GM23338 (cell line): ENCODE data around the gene FAM13A. TPM values are rescaled to one million over a fixed set of nuclear protein-coding genes. Genes with fewer than 3 reads are reported as not detected.

Experiments
- ATAC-seq: fragments of 200-7000 bp; cut with Tn5 transposase; 3 replicates; pipeline ENCODE4 v1.9.1; 2020
- DNase-seq: peaks from one replicate; pipeline ENCODE4 v3.0.0-alpha.2; 2015; ENCODE audit warnings: low spot score
- H2AFZ ChIP-seq: fragments of 200-600 bp; sonication (generic); 2 replicates; pipeline ENCODE4 v1.8.0; 2016; ENCODE audit warnings: antibody characterized with exemption, mild to moderate bottlenecking, moderate library complexity
- H3F3A ChIP-seq: fragments of 200-600 bp; sonication (generic); replicated peaks from 2 replicates; pipeline ENCODE4 v1.8.0; 2017; ENCODE audit warnings: antibody characterized with exemption, mixed run types, low read depth
- H3K27ac ChIP-seq: fragments of 200-600 bp; sonication (generic); 2 replicates; pipeline ENCODE4 v1.6.1; 2016; ENCODE audit warnings: low read depth
- H3K27me3 ChIP-seq: fragments of 200-600 bp; sonication (generic); 2 replicates; pipeline ENCODE4 v1.8.0; 2016; ENCODE audit warnings: mild to moderate bottlenecking, mixed run types, moderate library complexity; ENCODE audit not compliant: insufficient read depth
- H3K36me3 ChIP-seq: fragments of 200-600 bp; sonication (generic); 2 replicates; pipeline ENCODE4 v1.8.0; 2016; ENCODE audit warnings: mild to moderate bottlenecking; ENCODE audit not compliant: insufficient read depth
- H3K4me1 ChIP-seq: fragments of 200-600 bp; sonication (generic); 2 replicates; pipeline ENCODE4 v1.8.0; 2016; ENCODE audit warnings: mild to moderate bottlenecking, moderate library complexity; ENCODE audit not compliant: insufficient read depth
- H3K4me2 ChIP-seq: fragments of 200-600 bp; sonication (generic); 2 replicates; pipeline ENCODE4 v1.7.1; 2017; ENCODE audit warnings: mixed run types
- H3K4me3 ChIP-seq: fragments of 200-600 bp; sonication (generic); 2 replicates; pipeline ENCODE4 v1.6.1; 2016; ENCODE audit warnings: mixed run types
- H3K79me2 ChIP-seq: fragments of 200-600 bp; sonication (generic); replicated peaks from 2 replicates; pipeline ENCODE4 v1.8.0; 2017; ENCODE audit warnings: mild to moderate bottlenecking; ENCODE audit not compliant: insufficient read depth
- H3K9me2 ChIP-seq: fragments of 200-600 bp; sonication (generic); 2 replicates; pipeline ENCODE4 v1.8.0; 2017; ENCODE audit not compliant: insufficient read depth
- H4K20me1 ChIP-seq: fragments of 200-600 bp; sonication (generic); replicated peaks from 2 replicates; pipeline ENCODE4 v1.8.0; 2017; ENCODE audit warnings: mild to moderate bottlenecking; ENCODE audit not compliant: insufficient read depth
- H3K27ac Mint-ChIP-seq: 2 replicates; pipeline ENCODE4 v1.8.0; 2020; ENCODE audit warnings: inconsistent platforms, mild to moderate bottlenecking, moderate library complexity, mixed read lengths
- H3K27me3 Mint-ChIP-seq: 3 replicates; pipeline ENCODE4 v1.8.0; 2022; ENCODE audit warnings: low read depth, mild to moderate bottlenecking, moderate library complexity, mixed read lengths, inconsistent platforms; ENCODE audit not compliant: insufficient read depth, poor library complexity
- H3K36me3 Mint-ChIP-seq: 3 replicates; pipeline ENCODE4 v1.8.0; 2021; ENCODE audit warnings: low read depth, mild to moderate bottlenecking, inconsistent platforms, moderate library complexity, mixed read lengths
- H3K4me1 Mint-ChIP-seq: 3 replicates; pipeline ENCODE4 v1.8.0; 2020; ENCODE audit warnings: mild to moderate bottlenecking, inconsistent platforms, mixed read lengths
- H3K4me3 Mint-ChIP-seq: 3 replicates; pipeline ENCODE4 v1.8.0; 2021; ENCODE audit warnings: moderate library complexity, mild to moderate bottlenecking, inconsistent platforms, mixed read lengths
- H3K9me3 Mint-ChIP-seq: 3 replicates; pipeline ENCODE4 v1.8.0; 2020; ENCODE audit warnings: moderate library complexity, mild to moderate bottlenecking, inconsistent platforms, mixed read lengths
- EZH2 ChIP-seq: fragments of 200-600 bp; sonication (generic); IDR thresholded peaks from one replicate; pipeline ENCODE4 v1.8.0; 2017; ENCODE audit warnings: antibody characterized with exemption, mild to moderate bottlenecking, low read depth; ENCODE audit not compliant: unreplicated experiment
- JUNB ChIP-seq: IDR thresholded peaks from one replicate; pipeline ENCODE4 v1.6.1; 2016; ENCODE audit warnings: antibody characterized with exemption; ENCODE audit not compliant: unreplicated experiment
- POLR2AphosphoS5 ChIP-seq: IDR thresholded peaks from 2 replicates; pipeline ENCODE4 v1.6.1; 2016; ENCODE audit warnings: antibody characterized with exemption, low read depth
- STAT1 ChIP-seq: IDR thresholded peaks from one replicate; pipeline ENCODE4 v1.6.1; 2016; ENCODE audit warnings: antibody characterized with exemption; ENCODE audit not compliant: unreplicated experiment
- ZNF331 ChIP-seq: fragments of 250-450 bp; sonication (Bioruptor Pico); IDR thresholded peaks from 2 replicates; pipeline ENCODE4 v1.5.0; 2020; ENCODE audit warnings: low read depth, mild to moderate bottlenecking, moderate library complexity
- ZNF462 ChIP-seq: fragments of 250-450 bp; sonication (Bioruptor Pico); IDR thresholded peaks from 2 replicates; pipeline ENCODE4 v1.5.0; 2020; ENCODE audit warnings: mild to moderate bottlenecking, moderate library complexity
- polyA plus RNA-seq: library from polyadenylated mRNA; unstranded; fragments of >200 nt; fragmentation: Nextera tagmentation; extraction: Ambion mirVana; gene quantifications from 2 replicates; pipeline ENCODE4 v1.2.1, GENCODE V29; 2016
- total RNA-seq: library from RNA; depleted of rRNA; stranded (reverse); fragments of >200 nt; shearing (Covaris generic); gene quantifications from 2 replicates; pipeline ENCODE4 v1.2.3, GENCODE V29; 2014

FAM13A gene
- total and polyA plus RNA-seq, 2 experiments from 2014 or later, result 13.9 to 28.4 TPM

- TF ChIP-seq ZNF462 (CRISPR knock-in tag), result no peak
Measured at GRCh38 chr4:88969271-88969670, 87.7 kb downstream of the FAM13A start (continued).

GRCh38 chr4:88967883-88968331 lies 89.1 kb downstream of the FAM13A start:
- H3K27ac Mint-ChIP-seq, result no peak overlapping the region
- no peak for ATAC-seq
- TF ChIP-seq STAT1, result no peak
- no peak for TF ChIP-seq ZNF331
- TF ChIP-seq ZNF462 (CRISPR knock-in tag), result no peak
- no peak for TF ChIP-seq EZH2
- TF ChIP-seq JUNB, result no peak
- no peak for TF ChIP-seq POLR2AphosphoS5

More at GRCh38 chr4:88967883-88968331, 89.1 kb downstream of the FAM13A start:
- Histone ChIP-seq H3K27ac (no peak overlapping the region), H3K4me3 (no peak overlapping the region), H3K79me2 (no peaks in the 10 kb centered on the region), H4K20me1 (no peaks in the 10 kb centered on the region), H3K9me2 (no peaks in the 10 kb centered on the region), H3F3A (no peaks in the 10 kb centered on the region), H2AFZ (no peak overlapping the region), H3K27me3 (no peaks in the 10 kb centered on the region), H3K4me1 (peaks cover 7% of the 10 kb centered on the region; the same call in 1 of the 2 replicates), H3K36me3 (no peaks in the 10 kb centered on the region), H3K4me2 (no peak overlapping the region)
- Mint-ChIP-seq H3K27me3 (no peaks in the 10 kb centered on the region), H3K36me3 (no peaks in the 10 kb centered on the region), H3K9me3 (no peaks in the 10 kb centered on the region), H3K4me3 (no peak overlapping the region), H3K4me1 (peaks cover 7% of the 10 kb centered on the region)
- DNase-seq, result no peak
